GM10248 (cell line): Measurements from ENCODE around the gene LRP4.
"Not testable (repeated sequence)": the region's sequence is repeated elsewhere in the genome, so short reads cannot be mapped to it uniquely, and the experiment has no call there.

Experiments used
- CTCF ChIA-PET: fragments of 300-600 bp; sonication (Branson Sonifier 250); formaldehyde crosslinking; extraction: SDS; loops from one replicate; lab custom pipeline; 2021; ENCODE audit warnings: antibody characterized with exemption; lab: Yijun Ruan, JAX
- POLR2A ChIA-PET: fragments of 350-650 bp; sonication (Branson Sonifier 250); formaldehyde crosslinking; extraction: SDS; loops from one replicate; lab custom pipeline; 2020; ENCODE audit warnings: antibody characterized with exemption; lab: Yijun Ruan, JAX
- DNase-seq: peaks from one replicate; pipeline ENCODE4 v3.0.0; 2012; ENCODE audit errors: extremely low spot score
- TF ChIP-seq, protein P1 (sequence below): IDR thresholded peaks from 2 replicates; pipeline ENCODE4 v1.5.1; 2012; ENCODE audit warnings: mild to moderate bottlenecking, low read depth; ENCODE audit errors: extremely low read depth, missing control alignments, control extremely low read depth

The LRP4 gene, protein sequence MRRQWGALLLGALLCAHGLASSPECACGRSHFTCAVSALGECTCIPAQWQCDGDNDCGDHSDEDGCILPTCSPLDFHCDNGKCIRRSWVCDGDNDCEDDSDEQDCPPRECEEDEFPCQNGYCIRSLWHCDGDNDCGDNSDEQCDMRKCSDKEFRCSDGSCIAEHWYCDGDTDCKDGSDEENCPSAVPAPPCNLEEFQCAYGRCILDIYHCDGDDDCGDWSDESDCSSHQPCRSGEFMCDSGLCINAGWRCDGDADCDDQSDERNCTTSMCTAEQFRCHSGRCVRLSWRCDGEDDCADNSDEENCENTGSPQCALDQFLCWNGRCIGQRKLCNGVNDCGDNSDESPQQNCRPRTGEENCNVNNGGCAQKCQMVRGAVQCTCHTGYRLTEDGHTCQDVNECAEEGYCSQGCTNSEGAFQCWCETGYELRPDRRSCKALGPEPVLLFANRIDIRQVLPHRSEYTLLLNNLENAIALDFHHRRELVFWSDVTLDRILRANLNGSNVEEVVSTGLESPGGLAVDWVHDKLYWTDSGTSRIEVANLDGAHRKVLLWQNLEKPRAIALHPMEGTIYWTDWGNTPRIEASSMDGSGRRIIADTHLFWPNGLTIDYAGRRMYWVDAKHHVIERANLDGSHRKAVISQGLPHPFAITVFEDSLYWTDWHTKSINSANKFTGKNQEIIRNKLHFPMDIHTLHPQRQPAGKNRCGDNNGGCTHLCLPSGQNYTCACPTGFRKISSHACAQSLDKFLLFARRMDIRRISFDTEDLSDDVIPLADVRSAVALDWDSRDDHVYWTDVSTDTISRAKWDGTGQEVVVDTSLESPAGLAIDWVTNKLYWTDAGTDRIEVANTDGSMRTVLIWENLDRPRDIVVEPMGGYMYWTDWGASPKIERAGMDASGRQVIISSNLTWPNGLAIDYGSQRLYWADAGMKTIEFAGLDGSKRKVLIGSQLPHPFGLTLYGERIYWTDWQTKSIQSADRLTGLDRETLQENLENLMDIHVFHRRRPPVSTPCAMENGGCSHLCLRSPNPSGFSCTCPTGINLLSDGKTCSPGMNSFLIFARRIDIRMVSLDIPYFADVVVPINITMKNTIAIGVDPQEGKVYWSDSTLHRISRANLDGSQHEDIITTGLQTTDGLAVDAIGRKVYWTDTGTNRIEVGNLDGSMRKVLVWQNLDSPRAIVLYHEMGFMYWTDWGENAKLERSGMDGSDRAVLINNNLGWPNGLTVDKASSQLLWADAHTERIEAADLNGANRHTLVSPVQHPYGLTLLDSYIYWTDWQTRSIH (N-terminal part only)

GRCh38 chr11:46918083-46918787 lies at the start of gene LRP4:
Gene LRP4 (minus strand): TSS chr11:46918550. CDS start chr11:46918379, 171 bp downstream.
- TF ChIP-seq, protein P1, sequence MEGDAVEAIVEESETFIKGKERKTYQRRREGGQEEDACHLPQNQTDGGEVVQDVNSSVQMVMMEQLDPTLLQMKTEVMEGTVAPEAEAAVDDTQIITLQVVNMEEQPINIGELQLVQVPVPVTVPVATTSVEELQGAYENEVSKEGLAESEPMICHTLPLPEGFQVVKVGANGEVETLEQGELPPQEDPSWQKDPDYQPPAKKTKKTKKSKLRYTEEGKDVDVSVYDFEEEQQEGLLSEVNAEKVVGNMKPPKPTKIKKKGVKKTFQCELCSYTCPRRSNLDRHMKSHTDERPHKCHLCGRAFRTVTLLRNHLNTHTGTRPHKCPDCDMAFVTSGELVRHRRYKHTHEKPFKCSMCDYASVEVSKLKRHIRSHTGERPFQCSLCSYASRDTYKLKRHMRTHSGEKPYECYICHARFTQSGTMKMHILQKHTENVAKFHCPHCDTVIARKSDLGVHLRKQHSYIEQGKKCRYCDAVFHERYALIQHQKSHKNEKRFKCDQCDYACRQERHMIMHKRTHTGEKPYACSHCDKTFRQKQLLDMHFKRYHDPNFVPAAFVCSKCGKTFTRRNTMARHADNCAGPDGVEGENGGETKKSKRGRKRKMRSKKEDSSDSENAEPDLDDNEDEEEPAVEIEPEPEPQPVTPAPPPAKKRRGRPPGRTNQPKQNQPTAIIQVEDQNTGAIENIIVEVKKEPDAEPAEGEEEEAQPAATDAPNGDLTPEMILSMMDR: no peak
- POLR2A ChIA-PET: no interaction called here
- peak; percentile 82 for DNase-seq
- CTCF ChIA-PET: interaction anchor here (1.0 to 6.8 kb wide), 13 partner anchors 10 to 236 kb away, joined by 3 to 52 read pairs (median 4); no protein-coding TSS in a partner anchor

DNA sequence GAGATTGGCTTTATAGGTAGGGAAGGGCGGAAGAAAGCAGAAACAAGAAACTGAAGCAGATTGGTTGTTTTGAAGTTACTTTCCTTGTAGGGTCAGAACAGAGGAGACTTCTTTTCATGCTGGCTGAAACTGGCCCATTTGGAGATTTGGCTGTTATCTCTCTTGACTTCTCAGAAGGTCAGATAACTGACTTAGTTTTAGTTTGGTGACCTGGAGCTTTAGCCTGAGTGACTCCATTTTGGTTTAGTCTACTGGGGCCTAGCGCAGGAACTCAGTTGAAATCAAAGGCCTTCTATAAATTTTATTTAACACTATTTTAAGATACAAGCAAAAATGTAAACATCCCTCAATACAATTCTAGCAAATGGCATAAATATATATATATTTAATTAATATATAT lies 49.6 kb upstream of the LRP4 start:
- no peak for DNase-seq
- TF ChIP-seq, protein P1: no peak
- ChIA-PET POLR2A (no interaction called here), CTCF (interaction anchor here (1.1 to 2.0 kb wide), 5 partner anchors 8 to 51 kb away, joined by 3 to 9 read pairs (median 6); no protein-coding TSS in a partner anchor)

DNA sequence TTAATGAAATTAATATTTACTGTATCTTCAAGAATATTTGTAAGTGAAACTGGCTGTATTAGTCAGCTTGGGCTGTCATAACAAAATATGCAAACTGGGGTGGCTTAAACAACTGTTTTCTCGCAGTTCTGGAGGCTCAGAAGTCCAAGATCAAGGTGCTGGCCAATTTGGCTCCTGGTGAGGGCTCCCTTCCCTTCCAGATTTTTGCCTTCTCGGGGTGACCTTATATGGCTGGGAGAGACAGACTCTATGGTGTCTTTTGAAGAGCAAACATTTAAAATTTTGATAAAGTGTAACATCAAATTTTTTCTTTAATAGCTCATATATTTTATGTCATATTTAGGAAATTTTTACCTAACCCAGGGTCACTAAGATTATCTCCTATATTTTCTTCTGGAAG lies 48.4 kb upstream of the LRP4 start:
- TF ChIP-seq, protein P1: no peak
- ChIA-PET POLR2A (no interaction called here), CTCF (interaction anchor here (0.9 to 2.0 kb wide), 7 partner anchors 9 to 186 kb away, joined by 3 to 9 read pairs (median 5); no protein-coding TSS in a partner anchor)
- DNase-seq: no peak

- ChIA-PET CTCF (interaction anchor here (0.7 to 1.5 kb wide), 8 partner anchors 12 to 272 kb away, joined by 3 to 5 read pairs (median 3); no protein-coding TSS in a partner anchor), POLR2A (interaction anchor here (0.7 kb wide), 1 partner anchor 274 kb away, joined by 5 read pairs; no protein-coding TSS in a partner anchor)
- DNase-seq: no peak
- TF ChIP-seq, protein P1: no peak
Measured at GRCh38 chr11:46963844-46964243, 45.5 kb upstream of the LRP4 start.

GRCh38 chr11:46961886-46962285 lies 43.5 kb upstream of the LRP4 start:
- POLR2A ChIA-PET, DNase-seq: not testable (repeated sequence)
- CTCF ChIA-PET: interaction anchor here (1.7 kb wide), 1 partner anchor 13 kb away, joined by 4 read pairs; no protein-coding TSS in a partner anchor

GRCh38 chr11:46961041-46961440 lies 42.7 kb upstream of the LRP4 start:
- DNase-seq: no peak
- ChIA-PET POLR2A (no interaction called here), CTCF (interaction anchor here (0.7 kb wide), 1 partner anchor 19 kb away, joined by 4 read pairs; no protein-coding TSS in a partner anchor)
- TF ChIP-seq, protein P1: no peak
